ENCODE data around the gene ADAMTS13.

GRCh38 chr9:133440874-133441273 is 18.7 kb downstream of the ADAMTS13 start:
- TF ChIP-seq, protein P1, sequence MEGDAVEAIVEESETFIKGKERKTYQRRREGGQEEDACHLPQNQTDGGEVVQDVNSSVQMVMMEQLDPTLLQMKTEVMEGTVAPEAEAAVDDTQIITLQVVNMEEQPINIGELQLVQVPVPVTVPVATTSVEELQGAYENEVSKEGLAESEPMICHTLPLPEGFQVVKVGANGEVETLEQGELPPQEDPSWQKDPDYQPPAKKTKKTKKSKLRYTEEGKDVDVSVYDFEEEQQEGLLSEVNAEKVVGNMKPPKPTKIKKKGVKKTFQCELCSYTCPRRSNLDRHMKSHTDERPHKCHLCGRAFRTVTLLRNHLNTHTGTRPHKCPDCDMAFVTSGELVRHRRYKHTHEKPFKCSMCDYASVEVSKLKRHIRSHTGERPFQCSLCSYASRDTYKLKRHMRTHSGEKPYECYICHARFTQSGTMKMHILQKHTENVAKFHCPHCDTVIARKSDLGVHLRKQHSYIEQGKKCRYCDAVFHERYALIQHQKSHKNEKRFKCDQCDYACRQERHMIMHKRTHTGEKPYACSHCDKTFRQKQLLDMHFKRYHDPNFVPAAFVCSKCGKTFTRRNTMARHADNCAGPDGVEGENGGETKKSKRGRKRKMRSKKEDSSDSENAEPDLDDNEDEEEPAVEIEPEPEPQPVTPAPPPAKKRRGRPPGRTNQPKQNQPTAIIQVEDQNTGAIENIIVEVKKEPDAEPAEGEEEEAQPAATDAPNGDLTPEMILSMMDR (IDR thresholded peaks at IDR 0.05; ENCODE audit: insufficient read depth, low read length, poor library complexity, severe bottlenecking), result no peak
- TF ChIP-seq EZH2phosphoT487 (conservative IDR thresholded peaks at IDR 0.05; ENCODE audit: low read length), result no peak
